Measurements from ENCODE around the gene RGL1. TPM values are rescaled to one million over a fixed set of nuclear protein-coding genes. Genes with fewer than 3 reads are reported as not detected.
A peak's percentile ranks its signal among the peaks of the same experiment; 100 is the strongest.

RGL1 gene
- polyA plus RNA-seq, 1 donor, result 45.2 TPM

DNA sequence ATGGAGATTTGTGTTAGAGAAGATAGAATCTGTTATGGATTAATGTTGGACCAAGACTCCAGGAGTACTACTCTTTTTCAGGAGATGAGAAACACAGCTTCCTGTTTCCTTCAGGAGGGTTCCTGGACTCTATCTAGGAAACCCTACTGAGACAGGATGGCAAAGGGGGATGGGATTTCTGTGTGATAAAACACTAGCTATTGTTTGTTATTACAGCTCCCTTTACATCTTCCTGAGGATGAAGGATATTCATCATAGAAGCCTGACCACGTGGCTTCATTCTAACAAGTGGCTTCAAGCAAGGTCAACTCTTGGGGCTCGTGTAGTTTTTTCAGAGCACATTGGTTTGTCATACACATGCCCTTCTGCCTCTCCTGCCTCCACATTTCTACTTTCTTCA lies 33.3 kb downstream of the RGL1 start:
- DNase-seq, result no peak
- H3K36me3 ChIP-seq (ENCODE audit: control insufficient read depth, insufficient read depth, low read length), result peaks cover 17% of the 10 kb centered on the region
- H3K9me3 ChIP-seq (ENCODE audit: control insufficient read depth, low read depth, low read length), result no peaks in the 10 kb centered on the region
- peaks cover 7% of the 10 kb centered on the region for H3K4me1 ChIP-seq (ENCODE audit: control insufficient read depth, insufficient read depth, low read length)
- H3K27ac ChIP-seq (ENCODE audit: low read length), result no peak overlapping the region
- H3K4me3 ChIP-seq (ENCODE audit: low read length), result no peak overlapping the region
- no CpG with 5 or more reads among the region's 2 CpGs for WGBS (ENCODE audit: insufficient coverage, low lambda C conversion rate)
- H3K27me3 ChIP-seq (ENCODE audit: control insufficient read depth, insufficient read depth, low read length), result no peaks in the 10 kb centered on the region

DNA sequence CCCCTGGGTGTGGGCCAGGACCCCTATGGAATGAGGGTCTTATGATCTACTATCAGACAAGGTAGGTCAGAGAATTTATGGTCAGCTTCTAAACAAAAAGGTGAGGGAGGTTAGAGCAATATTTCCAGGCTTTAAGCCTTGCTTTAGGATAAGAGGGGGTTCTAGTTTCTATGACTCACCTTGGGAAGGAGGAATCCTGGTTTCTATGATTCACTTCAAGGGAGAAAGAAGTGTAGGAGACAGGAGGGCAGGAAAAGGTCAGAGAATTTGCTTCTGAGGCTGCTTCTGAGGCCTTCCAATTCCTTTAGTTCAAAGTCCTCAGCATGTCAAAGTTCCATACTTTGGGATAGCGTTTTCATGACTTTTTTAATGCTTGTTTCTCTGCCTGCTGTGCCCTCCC lies 35.2 kb downstream of the RGL1 start:
- WGBS (ENCODE audit: insufficient coverage, low lambda C conversion rate), result no CpG with 5 or more reads among the region's 1 CpG
- Histone ChIP-seq H3K27ac (ENCODE audit: low read length) (peak overlapping the region; percentile 57), H3K4me1 (ENCODE audit: control insufficient read depth, insufficient read depth, low read length) (peaks cover 7% of the 10 kb centered on the region), H3K4me3 (ENCODE audit: low read length) (no peak overlapping the region), H3K9me3 (ENCODE audit: control insufficient read depth, low read depth, low read length) (no peaks in the 10 kb centered on the region), H3K36me3 (ENCODE audit: control insufficient read depth, insufficient read depth, low read length) (peaks cover 17% of the 10 kb centered on the region), H3K27me3 (ENCODE audit: control insufficient read depth, insufficient read depth, low read length) (no peaks in the 10 kb centered on the region)
- DNase-seq, result peak in 1 of 2 donors; percentile 17

- peaks cover 17% of the 10 kb centered on the region for H3K36me3 ChIP-seq (ENCODE audit: control insufficient read depth, insufficient read depth, low read length)
- no peak overlapping the region for H3K4me3 ChIP-seq (ENCODE audit: low read length)
- H3K4me1 ChIP-seq (ENCODE audit: control insufficient read depth, insufficient read depth, low read length), result peaks cover 7% of the 10 kb centered on the region
- no peak overlapping the region for H3K27ac ChIP-seq (ENCODE audit: low read length)
- no CpG with 5 or more reads among the region's 1 CpG for WGBS (ENCODE audit: insufficient coverage, low lambda C conversion rate)
- H3K27me3 ChIP-seq (ENCODE audit: control insufficient read depth, insufficient read depth, low read length), result no peaks in the 10 kb centered on the region
- H3K9me3 ChIP-seq (ENCODE audit: control insufficient read depth, low read depth, low read length), result no peaks in the 10 kb centered on the region
- DNase-seq, result no peak
These were observed 36.6 kb downstream of the RGL1 start for GRCh38 chr1:183841550-183841949.

GRCh38 chr1:183841950-183842794 lies 37.3 kb downstream of the RGL1 start:
- Histone ChIP-seq H3K36me3 (ENCODE audit: control insufficient read depth, insufficient read depth, low read length) (peaks cover 14% of the 10 kb centered on the region), H3K27ac (ENCODE audit: low read length) (peak overlapping the region; percentile 25), H3K4me3 (ENCODE audit: low read length) (no peak overlapping the region), H3K4me1 (ENCODE audit: control insufficient read depth, insufficient read depth, low read length) (peaks cover 13% of the 10 kb centered on the region), H3K9me3 (ENCODE audit: control insufficient read depth, low read depth, low read length) (no peaks in the 10 kb centered on the region), H3K27me3 (ENCODE audit: control insufficient read depth, insufficient read depth, low read length) (no peaks in the 10 kb centered on the region)
- DNase-seq, result peak; percentile 22 to 24
- 74% methylated on average over 4 of the region's 9 CpGs for WGBS (ENCODE audit: insufficient coverage, low lambda C conversion rate)

DNA sequence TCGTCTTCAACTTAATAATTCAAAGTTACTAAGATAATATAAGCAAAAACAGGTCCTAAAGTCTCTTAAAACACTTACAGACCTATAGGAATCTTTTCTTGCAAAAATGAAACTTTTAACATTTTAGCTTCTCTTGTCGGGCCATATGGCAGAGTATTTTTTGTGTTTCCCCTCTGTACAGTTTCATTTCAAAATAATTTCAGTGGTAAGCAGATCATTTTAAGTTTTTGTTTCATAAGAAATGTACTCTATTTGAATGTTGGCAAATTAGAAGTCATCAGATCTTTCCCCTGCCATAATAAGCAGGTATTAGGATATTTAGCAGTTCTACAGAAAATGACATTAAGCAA lies 37.9 kb downstream of the RGL1 start:
- 88% methylated on average over 1 of the region's 2 CpGs for WGBS (ENCODE audit: insufficient coverage, low lambda C conversion rate)
- Histone ChIP-seq H3K4me1 (ENCODE audit: control insufficient read depth, insufficient read depth, low read length) (peaks cover 13% of the 10 kb centered on the region), H3K27me3 (ENCODE audit: control insufficient read depth, insufficient read depth, low read length) (no peaks in the 10 kb centered on the region), H3K27ac (ENCODE audit: low read length) (peak overlapping the region; percentile 25), H3K36me3 (ENCODE audit: control insufficient read depth, insufficient read depth, low read length) (peaks cover 13% of the 10 kb centered on the region), H3K4me3 (ENCODE audit: low read length) (no peak overlapping the region), H3K9me3 (ENCODE audit: control insufficient read depth, low read depth, low read length) (no peaks in the 10 kb centered on the region)
- no peak for DNase-seq

- no peaks in the 10 kb centered on the region for H3K9me3 ChIP-seq (ENCODE audit: control insufficient read depth, low read depth, low read length)
- no peaks in the 10 kb centered on the region for H3K27me3 ChIP-seq (ENCODE audit: control insufficient read depth, insufficient read depth, low read length)
- peaks cover 13% of the 10 kb centered on the region for H3K4me1 ChIP-seq (ENCODE audit: control insufficient read depth, insufficient read depth, low read length)
- no peak for DNase-seq
- no peak overlapping the region for H3K27ac ChIP-seq (ENCODE audit: low read length)
- no peak overlapping the region for H3K4me3 ChIP-seq (ENCODE audit: low read length)
- WGBS (ENCODE audit: insufficient coverage, low lambda C conversion rate), result 100% methylated on average over 2 of the region's 2 CpGs
- H3K36me3 ChIP-seq (ENCODE audit: control insufficient read depth, insufficient read depth, low read length), result no peaks in the 10 kb centered on the region
These were observed 39.9 kb downstream of the RGL1 start for GRCh38 chr1:183844806-183845205.

DNA sequence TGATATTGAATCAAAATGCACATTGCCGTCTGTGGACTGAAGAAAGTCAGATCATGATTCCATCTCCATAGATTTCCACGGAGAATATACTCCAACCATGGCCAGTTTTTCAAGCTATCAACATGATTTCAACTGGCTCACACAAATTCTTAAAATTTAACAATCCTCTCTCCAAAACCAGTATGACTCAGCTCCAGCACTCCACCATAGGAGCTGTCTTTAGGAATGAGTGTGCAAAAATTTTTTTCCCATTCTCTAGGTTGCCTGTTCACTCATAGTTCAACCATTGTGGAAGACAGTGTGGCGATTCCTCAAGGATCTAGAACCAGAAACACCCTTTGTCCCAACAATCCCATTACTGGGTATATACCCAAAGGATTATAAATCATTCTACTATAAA lies 40.8 kb downstream of the RGL1 start:
- no CpG with 5 or more reads among the region's 3 CpGs for WGBS (ENCODE audit: insufficient coverage, low lambda C conversion rate)
- Histone ChIP-seq H3K9me3 (ENCODE audit: control insufficient read depth, low read depth, low read length) (no peaks in the 10 kb centered on the region), H3K27me3 (ENCODE audit: control insufficient read depth, insufficient read depth, low read length) (no peaks in the 10 kb centered on the region), H3K27ac (ENCODE audit: low read length) (no peak overlapping the region), H3K4me3 (ENCODE audit: low read length) (no peak overlapping the region), H3K4me1 (ENCODE audit: control insufficient read depth, insufficient read depth, low read length) (peaks cover 7% of the 10 kb centered on the region), H3K36me3 (ENCODE audit: control insufficient read depth, insufficient read depth, low read length) (no peaks in the 10 kb centered on the region)
- DNase-seq, result no peak

DNA sequence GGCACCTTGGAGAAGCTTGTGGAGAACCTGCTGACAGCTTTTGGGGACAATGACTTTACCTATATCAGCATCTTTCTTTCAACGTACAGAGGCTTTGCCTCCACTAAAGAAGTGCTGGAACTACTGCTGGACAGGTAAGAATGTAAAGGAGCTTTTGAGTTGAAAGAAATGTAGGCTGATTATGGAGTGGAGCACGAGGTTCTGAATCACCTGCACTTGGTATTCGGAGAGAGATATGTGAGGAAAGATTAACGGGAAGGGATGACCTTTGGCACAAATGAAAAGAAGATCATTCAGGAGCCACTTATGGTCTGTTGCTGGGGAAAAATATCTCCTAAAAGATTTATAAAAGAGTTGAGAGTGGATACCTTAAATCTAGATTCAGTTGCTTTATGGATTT lies 42.7 kb downstream of the RGL1 start:
- peak; percentile 80 to 91 for DNase-seq
- Histone ChIP-seq H3K4me3 (ENCODE audit: low read length) (no peak overlapping the region), H3K27me3 (ENCODE audit: control insufficient read depth, insufficient read depth, low read length) (no peaks in the 10 kb centered on the region), H3K9me3 (ENCODE audit: control insufficient read depth, low read depth, low read length) (no peaks in the 10 kb centered on the region), H3K4me1 (ENCODE audit: control insufficient read depth, insufficient read depth, low read length) (peaks cover 10% of the 10 kb centered on the region), H3K36me3 (ENCODE audit: control insufficient read depth, insufficient read depth, low read length) (no peaks in the 10 kb centered on the region), H3K27ac (ENCODE audit: low read length) (peak overlapping the region; percentile 70)
- 38% methylated on average over 3 of the region's 4 CpGs for WGBS (ENCODE audit: insufficient coverage, low lambda C conversion rate)

GRCh38 chr1:183850852-183851251 lies 45.9 kb downstream of the RGL1 start:
- Histone ChIP-seq H3K9me3 (ENCODE audit: control insufficient read depth, low read depth, low read length) (no peaks in the 10 kb centered on the region), H3K4me3 (ENCODE audit: low read length) (no peak overlapping the region), H3K4me1 (ENCODE audit: control insufficient read depth, insufficient read depth, low read length) (peaks cover 10% of the 10 kb centered on the region), H3K27ac (ENCODE audit: low read length) (no peak overlapping the region), H3K27me3 (ENCODE audit: control insufficient read depth, insufficient read depth, low read length) (no peaks in the 10 kb centered on the region), H3K36me3 (ENCODE audit: control insufficient read depth, insufficient read depth, low read length) (peaks cover 12% of the 10 kb centered on the region)
- no peak for DNase-seq
- no CpG with 5 or more reads among the region's 2 CpGs for WGBS (ENCODE audit: insufficient coverage, low lambda C conversion rate)

DNA sequence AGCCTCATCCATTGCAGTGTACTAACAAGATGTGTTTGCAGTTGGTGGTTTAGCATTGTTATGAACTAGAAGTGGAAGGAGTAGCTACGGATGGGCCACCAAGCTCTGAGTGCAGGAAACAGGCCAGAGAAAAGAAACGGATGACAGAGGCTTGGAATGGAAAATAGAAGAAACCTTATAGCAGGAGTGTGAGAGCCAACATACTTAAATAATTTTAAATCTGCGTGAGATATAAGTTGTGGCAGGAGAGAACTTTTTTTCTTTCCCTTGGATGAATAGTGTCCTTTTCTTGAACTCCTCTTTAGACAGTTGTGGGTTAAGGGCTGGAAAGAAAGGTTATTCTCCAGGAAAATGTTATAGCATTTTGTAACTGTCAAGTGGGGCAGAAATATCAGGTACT lies 54.2 kb downstream of the RGL1 start:
- no peaks in the 10 kb centered on the region for H3K27me3 ChIP-seq (ENCODE audit: control insufficient read depth, insufficient read depth, low read length)
- no peak overlapping the region for H3K4me3 ChIP-seq (ENCODE audit: low read length)
- 92% methylated on average over 2 of the region's 3 CpGs for WGBS (ENCODE audit: insufficient coverage, low lambda C conversion rate)
- peaks cover 21% of the 10 kb centered on the region for H3K4me1 ChIP-seq (ENCODE audit: control insufficient read depth, insufficient read depth, low read length)
- peaks cover 18% of the 10 kb centered on the region for H3K36me3 ChIP-seq (ENCODE audit: control insufficient read depth, insufficient read depth, low read length)
- peak overlapping the region; percentile 41 for H3K27ac ChIP-seq (ENCODE audit: low read length)
- DNase-seq, result no peak
- H3K9me3 ChIP-seq (ENCODE audit: control insufficient read depth, low read depth, low read length), result no peaks in the 10 kb centered on the region

- Histone ChIP-seq H3K27ac (ENCODE audit: low read length) (peak overlapping the region; percentile 45), H3K4me1 (ENCODE audit: control insufficient read depth, insufficient read depth, low read length) (peaks cover 25% of the 10 kb centered on the region), H3K9me3 (ENCODE audit: control insufficient read depth, low read depth, low read length) (no peaks in the 10 kb centered on the region), H3K27me3 (ENCODE audit: control insufficient read depth, insufficient read depth, low read length) (no peaks in the 10 kb centered on the region), H3K4me3 (ENCODE audit: low read length) (no peak overlapping the region), H3K36me3 (ENCODE audit: control insufficient read depth, insufficient read depth, low read length) (peaks cover 18% of the 10 kb centered on the region)
- WGBS (ENCODE audit: insufficient coverage, low lambda C conversion rate), result no CpG with 5 or more reads among the region's 3 CpGs
- peak; percentile 69 to 80 for DNase-seq
These were observed 54.9 kb downstream of the RGL1 start for GRCh38 chr1:183859831-183860230.

Measured in large intestine (tissue), 3 donors.